AG10803 (cell line): ENCODE results near the gene TSPYL6.
"Not testable (repeated sequence)": the region's sequence is repeated elsewhere in the genome, so short reads cannot be mapped to it uniquely, and the experiment has no call there.

ENCODE experiments used
- DNase-seq: peaks from one replicate; pipeline ENCODE4 v3.0.0; 2010; ENCODE audit warnings: low read depth
- H3K4me3 ChIP-seq: 2 replicates; pipeline ENCODE4 v1.5.1; 2011; ENCODE audit warnings: mild to moderate bottlenecking, low read length, control low read depth
- CTCF ChIP-seq: conservative IDR thresholded peaks from 2 replicates; pipeline ENCODE4 v1.5.1; 2011; ENCODE audit warnings: mild to moderate bottlenecking, low read length, control low read depth, inconsistent platforms

Gene TSPYL6

GRCh38 chr2:54271189-54271588 lies 15.2 kb upstream of the TSPYL6 start:
- DNase-seq, result no peak
- no peak overlapping the region for H3K4me3 ChIP-seq
- no peak for TF ChIP-seq CTCF

- DNase-seq, result no peak
- no peak for TF ChIP-seq CTCF
- no peak overlapping the region for H3K4me3 ChIP-seq
Observed at GRCh38 chr2:54267577-54267976, 11.5 kb upstream of the TSPYL6 start.

DNA sequence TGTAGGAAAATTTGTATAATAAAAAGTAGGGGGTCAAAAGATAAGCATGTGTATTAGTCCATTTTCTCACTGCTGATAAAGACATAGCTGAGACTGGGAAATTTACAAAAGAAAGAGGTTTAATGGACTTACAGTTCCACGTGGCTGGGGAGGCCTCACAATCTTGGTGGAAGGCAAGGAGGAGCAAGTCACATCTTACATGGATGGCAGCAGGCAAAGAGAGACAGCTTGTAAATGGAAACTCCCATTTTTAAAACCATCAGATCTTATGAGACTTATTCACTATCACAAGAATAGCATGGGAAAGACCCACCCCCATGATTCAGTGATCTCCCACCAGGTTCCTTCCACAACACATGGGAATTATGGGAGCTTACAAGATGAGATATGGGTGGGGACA lies 9.1 kb upstream of the TSPYL6 start:
- not testable (repeated sequence) for H3K4me3 ChIP-seq, DNase-seq

DNA sequence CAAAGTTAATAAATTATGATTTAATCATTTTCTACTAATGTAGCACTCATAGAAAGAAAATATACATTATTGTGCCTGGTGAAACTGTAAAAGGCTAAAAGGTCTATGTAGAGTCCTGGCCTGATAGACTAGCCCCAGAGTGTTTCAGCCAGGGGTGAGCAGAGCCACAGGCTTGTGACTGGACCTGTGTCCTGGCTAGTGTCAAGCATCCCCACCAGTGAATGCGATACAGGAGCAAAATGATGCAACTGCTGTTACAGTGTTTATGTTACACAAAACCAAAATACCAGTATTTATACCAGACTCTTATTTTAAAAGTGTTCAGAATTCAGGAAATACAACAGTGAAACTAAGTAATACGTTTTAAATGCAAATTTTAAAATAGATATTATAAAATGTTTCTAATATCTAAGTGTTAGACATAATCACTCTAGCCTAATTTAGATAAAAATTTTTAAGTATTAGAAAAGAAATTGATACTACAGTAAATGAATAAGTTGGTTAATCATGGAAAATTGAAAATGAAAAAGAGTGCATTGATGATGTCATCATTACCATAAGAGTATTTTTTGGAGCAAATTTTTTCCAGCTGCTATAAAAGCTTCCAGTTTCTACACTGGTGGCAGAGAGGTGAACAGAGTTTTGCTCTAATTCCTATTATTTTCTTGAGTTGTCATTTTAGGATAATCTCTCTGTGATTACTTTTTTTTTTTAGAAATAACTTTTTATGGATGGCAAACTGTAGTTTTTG lies 6.2 kb upstream of the TSPYL6 start:
- H3K4me3 ChIP-seq, result no peak overlapping the region
- TF ChIP-seq CTCF, result no peak
- no peak for DNase-seq

GRCh38 chr2:54261537-54261936 lies 5.5 kb upstream of the TSPYL6 start:
- H3K4me3 ChIP-seq, result no peak overlapping the region
- DNase-seq, result no peak
- no peak for TF ChIP-seq CTCF

GRCh38 chr2:54260241-54260595 lies 4.2 kb upstream of the TSPYL6 start:
- TF ChIP-seq CTCF, result no peak
- no peak for DNase-seq
- H3K4me3 ChIP-seq, result no peak overlapping the region

GRCh38 chr2:54259413-54260240 lies 3.6 kb upstream of the TSPYL6 start:
- no peak for TF ChIP-seq CTCF
- no peak for DNase-seq
- no peak overlapping the region for H3K4me3 ChIP-seq
